ENCODE data around the gene ASTN2. TPM values are rescaled to one million over a fixed set of nuclear protein-coding genes. Genes with fewer than 3 reads are reported as not detected.

The ASTN2 gene
- total and polyA plus RNA-seq, 9 donors = 1.8 to 6.4 (median 3.2) TPM

GRCh38 chr9:116991051-116991450, 423.8 kb downstream of the ASTN2 start:
- H3K4me1 ChIP-seq (ENCODE audit: insufficient read depth) = no peaks in the 10 kb centered on the region
- DNase-seq = no peak
- H3K27ac ChIP-seq = no peak overlapping the region
- WGBS, 3 donors = 85 to 95% (median 89%) methylated on average over 2 of the region's 2 CpGs
- H3K27me3 ChIP-seq = no peaks in the 10 kb centered on the region
- intact Hi-C loops (cut with DNase I) = no loop called here
- no peak overlapping the region for H3K4me3 ChIP-seq
- TF ChIP-seq EP300 (IDR thresholded peaks at IDR 0.05) (no peak), POLR2A (IDR thresholded peaks at IDR 0.05) (no peak), CTCF (IDR thresholded peaks at IDR 0.05) (no peak)
- no peaks in the 10 kb centered on the region for H3K36me3 ChIP-seq
- H3K9me3 ChIP-seq = no peaks in the 10 kb centered on the region

GRCh38 chr9:116990592-116990991, 424.3 kb downstream of the ASTN2 start:
- TF ChIP-seq POLR2A (IDR thresholded peaks at IDR 0.05) = no peak
- no peak for TF ChIP-seq EP300 (IDR thresholded peaks at IDR 0.05)
- no peak for TF ChIP-seq CTCF (IDR thresholded peaks at IDR 0.05)
- Histone ChIP-seq H3K27me3 (no peaks in the 10 kb centered on the region), H3K9me3 (no peaks in the 10 kb centered on the region), H3K4me3 (no peak overlapping the region), H3K36me3 (no peaks in the 10 kb centered on the region), H3K27ac (no peak overlapping the region), H3K4me1 (ENCODE audit: insufficient read depth) (no peaks in the 10 kb centered on the region)
- WGBS, 3 donors = 48 to 74% (median 63%) methylated on average over 1 of the region's 1 CpG
- DNase-seq = no peak
- intact Hi-C loops (cut with DNase I) = no loop called here

GRCh38 chr9:116987721-116988485, 427.0 kb downstream of the ASTN2 start:
- no peaks in the 10 kb centered on the region for H3K4me1 ChIP-seq (ENCODE audit: insufficient read depth)
- intact Hi-C loops (cut with DNase I) = no loop called here
- no peak overlapping the region for H3K27ac ChIP-seq
- 73 to 82% (median 82%) methylated on average over 5 of the region's 5 CpGs for WGBS, 3 donors
- DNase-seq = no peak
- TF ChIP-seq POLR2A (IDR thresholded peaks at IDR 0.05) (no peak), EP300 (IDR thresholded peaks at IDR 0.05) (no peak), CTCF (IDR thresholded peaks at IDR 0.05) (no peak)
- H3K9me3 ChIP-seq = no peaks in the 10 kb centered on the region
- no peaks in the 10 kb centered on the region for H3K27me3 ChIP-seq
- no peaks in the 10 kb centered on the region for H3K36me3 ChIP-seq
- H3K4me3 ChIP-seq = no peak overlapping the region

GRCh38 chr9:116986015-116986414, 428.8 kb downstream of the ASTN2 start:
- no peaks in the 10 kb centered on the region for H3K36me3 ChIP-seq
- H3K27me3 ChIP-seq = no peaks in the 10 kb centered on the region
- TF ChIP-seq CTCF (IDR thresholded peaks at IDR 0.05) (no peak), EP300 (IDR thresholded peaks at IDR 0.05) (no peak), POLR2A (IDR thresholded peaks at IDR 0.05) (no peak)
- intact Hi-C loops (cut with DNase I) = no loop called here
- DNase-seq = no peak
- no peaks in the 10 kb centered on the region for H3K4me1 ChIP-seq (ENCODE audit: insufficient read depth)
- no peak overlapping the region for H3K4me3 ChIP-seq
- no peak overlapping the region for H3K27ac ChIP-seq
- H3K9me3 ChIP-seq = no peaks in the 10 kb centered on the region
- 35 to 54% (median 37%) methylated on average over 7 of the region's 7 CpGs for WGBS, 3 donors
